Endothelial cell of umbilical vein (primary cell): ENCODE results near the gene RAD51B. TPM values are rescaled to one million over a fixed set of nuclear protein-coding genes. Genes with fewer than 3 reads are reported as not detected.

Experiments
- BruUV-seq: library from RNA; stranded (reverse); fragments of 400-500 nt; replicated peaks from 2 replicates; lab custom pipeline; 2021; lab: Mats Ljungman, UMichigan
- CTCF ChIA-PET: fragments of 300-600, 350-600 bp; sonication (Branson Sonifier 250); formaldehyde crosslinking; loops from one replicate; lab custom pipeline; 2021; ENCODE audit warnings: antibody characterized with exemption, inconsistent platforms; lab: Charles Lee
- POLR2A ChIA-PET: fragments of 300-600, 350-600 bp; sonication (Branson Sonifier 250); formaldehyde crosslinking; loops from one replicate; lab custom pipeline; 2021; ENCODE audit warnings: antibody characterized with exemption, inconsistent platforms; lab: Charles Lee
- DNase-seq: peaks from one replicate; pipeline ENCODE4 v3.0.0-alpha.2; 2011; ENCODE audit warnings: low read depth, low spot score
- FAIRE-seq: peaks from 2 replicates; lab custom pipeline; 2011; peaks lifted over from hg19 to GRCh38; lab: Jason Lieb, UNC
- H2AFZ ChIP-seq: 2 replicates; pipeline ENCODE4 v1.6.0; 2012; ENCODE audit warnings: low read depth, low read length, control low read depth, inconsistent platforms
- H3K27ac ChIP-seq: 2 replicates; pipeline ENCODE4 v1.5.1; 2011; ENCODE audit warnings: low read depth, mild to moderate bottlenecking, control low read depth, low read length, moderate library complexity; ENCODE audit not compliant: insufficient read depth
- H3K27me3 ChIP-seq, 2 experiments: 2 replicates each; pipeline versions ENCODE4 v1.6.0 to v1.6.1; 2011; ENCODE audit warnings: low read length in 2 of 2, mixed read lengths in 1 of 2; ENCODE audit not compliant: control insufficient read depth in 2 of 2, insufficient read depth in 2 of 2
- H3K36me3 ChIP-seq, 2 experiments: 2 replicates in 1 of 2; 3 replicates in 1 of 2; pipeline ENCODE4 v1.5.1; 2011; ENCODE audit warnings: low read length in 2 of 2, mild to moderate bottlenecking in 1 of 2, moderate library complexity in 1 of 2; ENCODE audit not compliant: control insufficient read depth in 2 of 2, insufficient read depth in 2 of 2; ENCODE audit errors: extremely low read depth in 1 of 2
- H3K4me1 ChIP-seq: 3 replicates; pipeline ENCODE4 v1.5.1; 2011; ENCODE audit warnings: mild to moderate bottlenecking, low read length; ENCODE audit not compliant: control insufficient read depth, insufficient read depth; ENCODE audit errors: extremely low read depth
- H3K4me2 ChIP-seq: 2 replicates; pipeline ENCODE4 v1.6.1; 2011; ENCODE audit warnings: low read length, control low read depth, mixed read lengths; ENCODE audit not compliant: insufficient read depth
- H3K4me3 ChIP-seq, 3 experiments: fragments of 200-600 bp in 1 of 3; sonication (generic), shearing (Covaris generic) in 1 of 3; replicated peaks in 1 of 3; 2 replicates each; pipeline ENCODE4 v1.5.1; 2011 to 2016; ENCODE audit warnings: control low read depth in 3 of 3, low read length in 3 of 3, mild to moderate bottlenecking in 2 of 3, inconsistent platforms in 1 of 3, low read depth in 1 of 3, moderate library complexity in 1 of 3; ENCODE audit not compliant: insufficient read depth in 1 of 3
- H3K79me2 ChIP-seq: 2 replicates; pipeline ENCODE4 v1.6.0; 2012; ENCODE audit warnings: low read length, inconsistent platforms; ENCODE audit not compliant: control insufficient read depth, insufficient read depth
- H3K9ac ChIP-seq: replicated peaks from 2 replicates; pipeline ENCODE3; 2011; ENCODE audit warnings: low read length, control low read depth; ENCODE audit not compliant: insufficient read depth; ENCODE audit errors: extremely low read depth
- H3K9me1 ChIP-seq: replicated peaks from 3 replicates; pipeline ENCODE4 v1.6.0; 2011; ENCODE audit warnings: mild to moderate bottlenecking, low read length; ENCODE audit not compliant: control insufficient read depth, insufficient read depth; ENCODE audit errors: extremely low read depth
- H3K9me3 ChIP-seq: replicated peaks from 2 replicates; pipeline ENCODE4 v1.5.1; 2012; ENCODE audit warnings: low read length, inconsistent platforms; ENCODE audit not compliant: control insufficient read depth, insufficient read depth
- H4K20me1 ChIP-seq: replicated peaks from 2 replicates; pipeline ENCODE3; 2011; ENCODE audit warnings: mild to moderate bottlenecking, low read length; ENCODE audit not compliant: control insufficient read depth, insufficient read depth; ENCODE audit errors: extremely low read depth
- CTCF ChIP-seq, 2 donors: IDR thresholded peaks; 1 replicate in 1 of 2; 2 replicates in 1 of 2; pipeline ENCODE4 v1.5.1; 2011; ENCODE audit warnings: low read length in 2 of 2, mild to moderate bottlenecking in 2 of 2, moderate library complexity in 2 of 2, control low read depth in 1 of 2, inconsistent platforms in 1 of 2, low read depth in 1 of 2; ENCODE audit not compliant: insufficient read depth in 1 of 2; ENCODE audit errors: extremely low read depth in 1 of 2
- EZH2 ChIP-seq: IDR thresholded peaks from 2 replicates; pipeline ENCODE4 v1.6.1; 2012; ENCODE audit warnings: borderline replicate concordance, low read depth, mild to moderate bottlenecking, moderate library complexity, low read length, inconsistent platforms; ENCODE audit not compliant: severe bottlenecking
- GATA2 ChIP-seq: IDR thresholded peaks from 2 replicates; pipeline ENCODE4 v1.7.0; 2011; ENCODE audit warnings: low read depth, mild to moderate bottlenecking, moderate library complexity, mixed read lengths, low read length; ENCODE audit not compliant: insufficient read length, insufficient read depth
- JUN ChIP-seq: IDR thresholded peaks from 2 replicates; pipeline ENCODE4 v1.6.1; 2011; ENCODE audit warnings: borderline replicate concordance, low read depth; ENCODE audit not compliant: insufficient read length, insufficient read depth
- MYC ChIP-seq: IDR thresholded peaks from one replicate; pipeline ENCODE4 v1.6.1; 2011; ENCODE audit warnings: mild to moderate bottlenecking, low read depth, low read length
- POLR2A ChIP-seq: IDR thresholded peaks from 2 replicates; pipeline ENCODE4 v1.6.1; 2012; ENCODE audit warnings: low read depth, mild to moderate bottlenecking, control low read depth, low read length
- dilution Hi-C: fragments of 300-500 bp; cut with MboI; formaldehyde crosslinking; loops from one replicate; pipeline ENCODE4 v1.15.0; 2019; ENCODE audit warnings: low sequenced_read_pairs; ENCODE audit not compliant: extremely low pct_ligation_motif_present
- intact Hi-C: fragments of 100-400 bp; cut with micrococcal nuclease; formaldehyde crosslinking; loops from one replicate; pipeline ENCODE4 v1.10.0; 2022
- polyA plus RNA-seq, 4 experiments: library from polyadenylated mRNA; depleted of rRNA in 3 of 4; stranded (reverse) in 3 of 4; unstranded in 1 of 4; fragments of >200 nt; gene quantifications; 2 replicates each; pipeline versions ENCODE4 v1.2.1 to v1.2.3, GENCODE V29; 2011 to 2012; ENCODE audit warnings: missing spikeins in 1 of 4
- total RNA-seq: library from RNA; stranded (reverse); gene quantifications from 2 replicates; pipeline ENCODE4 v1.2.3, GENCODE V29; 2021

Gene RAD51B
- total and polyA plus RNA-seq, 2 donors (not counting 3 experiments of a cell fraction or from before 2014, with no cell fraction given): 3.9 to 19.0 TPM

GRCh38 chr14:68418174-68419118, 598.9 kb downstream of the RAD51B start:
- Histone ChIP-seq H3K27me3 (no peaks in the 10 kb centered on the region), H3K4me3 (no peak overlapping the region), H2AFZ (no peak overlapping the region), H3K36me3 (no peaks in the 10 kb centered on the region), H3K9me3 (no peaks in the 10 kb centered on the region), H4K20me1 (no peaks in the 10 kb centered on the region), H3K79me2 (no peaks in the 10 kb centered on the region), H3K27ac (no peak overlapping the region), H3K4me1 (peaks cover 4% of the 10 kb centered on the region), H3K9me1 (no peaks in the 10 kb centered on the region), H3K9ac (no peak overlapping the region), H3K4me2 (no peak overlapping the region)
- CTCF ChIA-PET: interaction anchor here (1.0 to 1.6 kb wide), 3 partner anchors 9 to 13 kb away, joined by 3 to 5 read pairs (median 4); no protein-coding TSS in a partner anchor
- dilution Hi-C loops (no loop called here), intact Hi-C loops (no loop called here)
- TF ChIP-seq POLR2A: no peak
- TF ChIP-seq MYC: no peak
- no peak for TF ChIP-seq CTCF (IDR thresholded peaks at IDR 0.05; ENCODE audit: extremely low read depth in 1 of 2, insufficient read depth in 1 of 2, low read depth in 1 of 2, low read length in 2 of 2)
- TF ChIP-seq EZH2: no peak
- TF ChIP-seq GATA2: no peak
- no peak for TF ChIP-seq JUN
- no peak for DNase-seq
- no peak for FAIRE-seq
- POLR2A ChIA-PET: no interaction called here
- BruUV-seq: no TSS peak
